K562 (cell line): Measurements from ENCODE around the gene SV2C.
"Not testable (repeated sequence)": the region's sequence is repeated elsewhere in the genome, so short reads cannot be mapped to it uniquely, and the experiment has no call there.

Experiments used
- ATF2 ChIP-seq: sonication (generic); formaldehyde crosslinking; IDR thresholded peaks from 2 replicates; pipeline ENCODE4 v1.8.1; 2022; ENCODE audit warnings: missing genetic modification reagents
- FOXM1 ChIP-seq, 2 experiments: fragments of 450-650 bp in 1 of 2; sonication (generic) in 1 of 2; formaldehyde crosslinking in 1 of 2; IDR thresholded peaks; 2 replicates each; pipeline versions ENCODE4 v1.6.1 to v1.9.0; 2017 to 2022; ENCODE audit warnings: low read depth in 2 of 2, mild to moderate bottlenecking in 2 of 2, missing genetic modification reagents in 1 of 2, moderate library complexity in 1 of 2
- SMC3 ChIP-seq: conservative IDR thresholded peaks from 2 replicates; pipeline ENCODE4 v1.6.1; 2011; ENCODE audit warnings: low read depth, low read length, improper control_type of control experiment; ENCODE audit not compliant: insufficient read depth

- TF ChIP-seq FOXM1 (IDR thresholded peaks at IDR 0.05; ENCODE audit: low read depth); FOXM1 (CRISPR knock-in tag; IDR thresholded peaks at IDR 0.05; ENCODE audit: low read depth); SMC3; ATF2 (CRISPR knock-in tag): not testable (repeated sequence)
These were observed 6.0 kb downstream of the SV2C start for GRCh38 chr5:76089156-76089555.
